Measurements from ENCODE around the gene TADA2A.
"Not testable (repeated sequence)": the region's sequence is repeated elsewhere in the genome, so short reads cannot be mapped to it uniquely, and the experiment has no call there.

The TADA2A gene

DNA sequence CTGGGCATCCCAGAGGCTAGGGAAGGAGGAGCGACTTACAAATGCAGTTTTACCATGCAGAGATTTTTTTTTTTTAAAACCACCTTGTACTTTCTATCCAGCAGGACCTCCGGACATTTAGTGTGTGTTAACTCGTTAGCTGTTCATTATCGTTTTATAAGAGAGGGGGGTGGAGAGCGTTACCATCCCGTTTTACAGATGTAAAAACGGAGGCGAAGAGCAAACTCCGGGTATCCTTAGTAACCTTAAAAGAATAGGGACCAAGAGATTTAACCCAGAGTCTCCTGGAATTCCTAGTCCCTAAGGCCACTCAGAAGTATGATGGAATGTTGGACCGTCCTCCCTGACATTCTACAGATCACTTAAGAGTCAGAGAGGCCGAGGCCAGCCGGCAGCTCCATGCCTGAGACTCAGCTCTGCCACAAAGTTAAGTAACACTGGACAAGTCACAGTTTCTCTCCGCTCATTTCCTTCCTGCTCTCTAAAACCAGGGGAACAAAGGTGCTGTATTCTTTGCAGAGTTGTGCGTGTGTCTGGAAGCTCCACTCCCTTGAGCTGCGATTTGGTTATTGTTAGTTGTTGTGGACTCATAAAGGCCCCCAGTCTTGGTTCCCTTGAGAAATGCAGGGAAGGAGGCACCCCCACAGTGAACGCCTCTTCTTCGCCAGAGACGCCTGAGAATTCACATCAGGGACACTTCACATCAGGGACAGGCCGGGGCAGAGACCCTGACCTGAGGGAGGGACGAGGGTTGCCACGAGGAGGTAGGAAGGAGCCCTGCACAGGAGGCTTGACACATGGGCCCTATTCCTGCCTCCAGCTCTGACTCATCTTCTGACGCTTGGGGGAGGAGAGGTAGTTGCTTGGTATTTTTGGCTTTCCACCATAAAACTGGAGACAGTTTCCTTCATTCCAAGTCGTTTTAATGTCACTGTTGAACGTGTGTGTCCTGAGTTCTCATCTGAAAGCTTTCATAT, 84.2 kb downstream of the TADA2A start:
- peak in 17 of 58 donors; percentile 8 to 51 (median 20) for DNase-seq

DNA sequence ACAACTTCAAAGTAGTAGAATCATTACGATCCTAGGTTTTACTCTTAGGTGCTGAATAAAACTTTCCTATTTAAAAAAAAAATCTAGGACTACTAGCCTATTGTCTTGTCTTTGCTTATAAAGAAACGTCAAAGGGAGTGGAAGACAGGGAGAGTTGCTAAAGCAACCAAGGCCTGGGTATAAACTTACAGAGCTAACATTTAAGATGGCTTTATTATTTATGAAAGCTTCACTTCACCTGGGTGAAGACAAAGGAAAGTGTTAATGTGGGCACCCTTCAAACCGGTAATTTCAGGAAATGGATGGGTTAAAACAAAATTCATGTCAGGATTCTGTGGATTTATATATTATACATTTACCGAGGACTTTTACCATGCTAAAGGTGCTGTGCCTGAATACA, 85.5 kb downstream of the TADA2A start:
- DNase-seq: no peak

DNA sequence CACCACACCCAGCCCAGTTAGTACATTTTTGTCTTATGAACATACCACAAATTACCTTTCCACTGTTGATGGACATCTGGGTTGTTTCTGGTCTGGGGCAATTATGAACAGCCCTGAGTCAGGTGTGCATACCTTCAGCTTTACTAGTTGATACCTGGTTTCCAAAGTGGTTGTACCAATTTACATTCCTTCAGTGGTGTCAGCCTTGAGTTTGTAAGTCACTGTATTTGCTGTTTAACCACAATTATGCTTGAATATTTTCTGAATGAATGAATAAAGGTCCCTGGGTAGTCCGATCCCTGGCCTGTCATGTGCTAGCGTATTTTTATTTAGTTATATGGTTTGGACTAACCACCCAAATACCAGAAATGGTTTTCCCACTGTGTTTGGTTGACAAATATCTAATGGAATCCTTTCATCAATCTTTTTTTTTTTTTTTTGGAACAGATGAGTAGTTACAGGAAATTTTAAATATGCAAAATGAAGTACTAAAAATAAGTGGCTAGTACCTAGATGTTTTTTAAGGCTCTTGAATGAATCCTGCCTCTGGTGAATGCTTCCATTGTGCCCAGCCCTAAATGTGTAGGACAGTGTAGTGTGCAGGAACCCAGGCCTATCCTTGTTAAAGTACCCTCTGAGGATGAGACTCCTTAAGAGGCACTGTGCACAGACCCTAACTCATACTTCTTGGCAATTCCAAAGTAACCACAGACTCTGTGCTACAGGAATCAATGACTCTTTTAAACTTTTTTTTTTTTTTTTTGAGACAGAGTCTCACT, 86.8 kb downstream of the TADA2A start:
- no peak for DNase-seq

DNA sequence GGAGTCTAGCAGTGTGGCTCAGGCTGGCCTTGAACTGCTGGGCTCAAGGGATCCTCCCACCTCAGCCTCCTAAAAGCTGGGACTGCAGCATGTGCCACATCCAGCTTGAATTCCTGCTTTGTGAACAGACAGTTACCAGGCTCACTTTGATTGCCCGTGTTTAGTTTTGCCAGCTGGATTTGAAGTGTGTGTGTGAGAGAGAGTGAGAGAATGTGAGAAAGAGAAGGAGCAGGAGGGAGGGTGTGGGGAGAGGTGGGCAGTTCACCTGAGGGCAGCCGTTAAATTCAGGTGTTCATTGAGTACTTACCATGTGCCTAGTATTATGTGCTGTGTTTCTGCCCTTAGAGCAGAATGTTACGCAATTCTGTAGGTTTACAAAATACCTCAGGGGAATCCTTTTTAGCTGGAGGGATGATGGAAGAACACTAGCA, 87.7 kb downstream of the TADA2A start:
- DNase-seq: no peak

DNA sequence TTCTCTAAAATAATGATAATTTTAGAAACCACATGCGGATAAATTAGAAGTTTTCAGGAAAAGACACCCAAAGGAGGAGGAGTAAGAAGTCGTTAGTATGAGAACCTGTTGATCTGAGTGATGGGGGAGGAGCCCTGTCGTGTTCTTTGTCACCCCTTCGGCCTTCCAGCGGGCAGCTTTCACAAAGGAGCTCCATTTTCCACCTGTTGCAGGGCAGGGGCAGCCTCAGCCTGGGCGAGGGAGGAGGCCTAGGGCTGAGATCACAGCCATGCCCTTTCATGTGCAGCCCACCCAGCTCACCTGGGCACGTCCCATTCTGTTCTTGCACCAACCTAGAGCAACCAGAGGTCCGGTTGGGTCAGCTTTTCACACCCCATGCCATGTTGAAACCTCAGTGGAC, 88.3 kb downstream of the TADA2A start:
- no peak for DNase-seq

DNA sequence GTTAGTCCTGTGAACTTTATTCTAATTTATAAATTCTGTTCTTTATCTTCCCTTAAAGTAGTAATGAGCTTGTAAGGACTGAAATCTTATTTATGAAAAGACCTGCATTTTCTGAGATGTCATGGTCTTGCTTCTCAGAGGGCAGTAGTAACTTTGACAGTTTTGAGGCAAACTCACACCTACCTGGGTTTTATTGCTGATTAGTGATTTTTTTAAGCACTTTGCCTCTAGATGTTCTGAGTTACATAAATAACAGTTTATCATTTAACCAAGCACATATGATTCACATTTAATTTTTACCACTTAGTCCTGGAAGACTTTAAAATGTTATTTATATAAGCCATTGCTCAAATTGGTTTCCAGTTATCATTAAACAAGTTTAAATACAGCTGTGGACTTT, 93.7 kb downstream of the TADA2A start:
- no peak for DNase-seq

DNA sequence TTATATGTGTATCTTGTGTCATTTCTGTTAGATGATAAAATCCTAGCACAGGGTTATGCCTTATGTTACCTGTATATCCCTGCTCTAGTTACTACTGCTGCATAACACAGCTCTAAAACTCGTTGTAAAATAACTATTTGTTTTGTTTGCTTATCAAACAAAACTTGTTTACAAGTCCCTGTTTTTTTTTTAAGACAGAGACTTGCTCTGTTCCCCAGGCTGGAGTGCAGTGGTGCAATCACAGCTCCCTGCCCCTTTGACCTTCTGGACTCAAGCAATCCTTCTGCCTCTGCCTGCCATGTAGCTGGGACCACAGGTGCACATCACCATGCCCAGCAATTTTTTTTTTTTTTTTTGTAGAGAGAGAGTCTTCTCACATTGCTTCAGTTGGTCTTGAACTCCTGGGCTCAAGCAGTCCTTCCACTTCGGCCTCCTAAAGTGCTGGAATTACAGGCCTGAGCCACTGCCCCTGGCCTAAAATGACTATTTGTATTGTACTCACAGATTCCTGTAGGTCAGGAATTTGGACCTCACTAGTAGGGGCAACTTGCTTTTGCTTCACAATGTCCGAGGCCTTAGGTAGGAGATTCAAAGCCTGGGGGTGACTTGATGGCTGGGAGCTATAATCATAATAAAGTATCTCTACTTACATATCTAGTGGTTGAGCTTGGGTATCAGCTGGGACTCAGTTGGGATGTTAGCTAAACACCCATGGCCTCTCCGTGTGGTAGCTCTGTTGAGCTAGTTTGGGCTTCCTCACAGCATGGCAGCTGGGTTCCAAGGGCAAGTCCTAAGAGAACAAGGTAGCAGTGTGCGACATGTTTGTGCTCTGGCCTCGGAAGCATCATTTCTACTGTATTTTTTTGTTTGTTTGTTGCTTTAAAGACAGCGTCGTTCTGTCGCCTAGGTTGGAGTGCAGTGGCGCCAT, 95.6 kb downstream of the TADA2A start:
- DNase-seq: no peak

DNA sequence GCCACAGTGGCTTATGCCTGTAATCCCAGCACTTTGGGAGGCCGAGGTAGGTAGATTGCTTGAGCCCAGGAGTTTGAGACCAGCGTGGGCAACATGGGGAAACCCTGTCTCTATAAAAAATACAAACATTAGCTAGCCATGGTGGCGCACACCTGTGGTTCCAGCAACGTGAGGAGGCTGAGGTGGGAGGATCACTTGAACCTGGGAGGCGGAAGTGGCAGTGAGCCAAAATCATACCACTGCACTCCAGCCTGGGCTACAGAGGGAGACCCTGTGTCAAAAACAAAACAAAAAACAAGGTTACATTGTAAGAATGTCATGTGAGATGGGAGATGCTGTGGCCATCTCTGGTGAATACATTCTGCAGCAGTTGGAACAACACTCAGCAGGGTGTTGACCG, 96.5 kb downstream of the TADA2A start:
- no peak for DNase-seq

DNA sequence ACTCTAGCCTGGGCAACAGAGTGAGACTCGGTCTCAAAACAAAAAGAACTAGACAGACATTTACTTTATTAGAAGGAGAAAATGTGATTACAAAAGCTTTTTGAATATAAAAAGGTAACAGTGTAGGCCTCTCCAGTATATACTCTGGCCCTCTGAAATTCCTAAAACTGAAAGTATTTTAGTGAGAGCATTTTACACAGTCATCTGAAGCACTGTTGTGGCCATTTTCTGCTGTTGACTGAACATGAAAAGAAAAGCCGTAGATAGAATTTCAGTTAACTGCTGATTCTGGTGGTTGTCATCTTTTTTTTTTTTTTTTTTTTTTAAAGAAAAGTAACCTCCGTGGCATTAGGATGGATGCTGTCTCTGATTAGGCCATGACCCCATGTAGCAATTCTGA, 98.6 kb downstream of the TADA2A start:
- DNase-seq: no peak

DNA sequence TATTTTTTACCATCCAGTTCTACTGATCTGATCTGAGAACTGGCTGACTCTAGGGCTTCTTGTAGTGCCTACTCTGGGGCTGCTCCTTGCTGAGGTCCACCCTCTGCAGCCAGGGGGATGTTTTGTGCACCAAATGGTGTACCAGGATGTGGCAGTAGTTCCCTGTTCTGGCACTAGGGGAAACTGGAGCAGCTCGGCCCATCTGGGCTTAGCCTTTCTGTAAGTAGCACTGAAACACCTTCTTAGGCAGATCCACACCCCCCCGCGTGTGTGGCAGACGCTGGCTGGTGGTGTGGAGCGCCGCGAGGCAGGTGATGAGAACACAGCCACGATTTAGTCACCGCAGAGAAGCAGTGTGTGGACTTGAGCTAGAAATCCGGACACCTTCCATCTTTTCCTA, 100.0 kb downstream of the TADA2A start:
- peak in 30 of 58 donors; percentile 10 to 78 (median 32) for DNase-seq

DNA sequence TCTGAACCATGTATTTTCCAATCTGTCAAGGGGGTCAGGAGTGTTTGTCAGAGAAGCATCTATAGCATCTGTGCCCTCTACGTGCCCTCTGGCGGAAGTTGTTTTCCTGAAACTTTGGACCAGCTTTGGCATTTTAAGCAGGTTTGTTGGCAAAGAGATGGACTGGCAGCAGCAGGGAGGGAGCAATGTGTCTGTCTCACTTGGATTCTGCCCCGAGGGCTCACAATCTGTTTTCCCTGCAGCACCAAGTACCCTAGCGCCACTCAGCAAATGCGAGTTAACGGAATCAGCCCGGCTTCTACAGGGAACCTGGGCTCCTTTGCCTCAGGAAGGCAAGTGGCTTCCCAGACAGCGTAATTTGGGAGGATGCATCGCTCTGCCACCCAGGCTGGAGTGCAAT, 100.4 kb downstream of the TADA2A start:
- DNase-seq: peak in 14 of 58 donors; percentile 13 to 63 (median 40)

DNA sequence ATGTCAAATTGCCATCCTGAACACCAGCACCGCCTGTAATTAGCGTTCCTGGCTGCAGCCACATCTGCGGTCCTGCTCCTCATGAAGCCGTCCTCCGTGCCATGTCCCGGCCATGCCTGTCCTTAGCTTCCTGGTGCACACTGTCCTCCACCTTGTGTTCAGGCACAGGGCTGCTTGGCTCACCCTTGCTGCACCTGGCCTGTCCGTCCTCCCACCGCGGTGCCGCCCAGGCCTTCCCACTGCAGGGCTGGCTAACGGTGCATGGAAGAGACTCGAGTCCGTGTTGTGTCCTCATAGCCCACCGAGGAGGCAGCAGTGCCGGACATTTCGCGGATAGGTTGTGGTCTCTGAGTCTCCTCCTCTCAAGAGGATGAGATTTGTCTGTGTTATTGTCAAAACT, 103.4 kb downstream of the TADA2A start:
- DNase-seq: no peak

DNA sequence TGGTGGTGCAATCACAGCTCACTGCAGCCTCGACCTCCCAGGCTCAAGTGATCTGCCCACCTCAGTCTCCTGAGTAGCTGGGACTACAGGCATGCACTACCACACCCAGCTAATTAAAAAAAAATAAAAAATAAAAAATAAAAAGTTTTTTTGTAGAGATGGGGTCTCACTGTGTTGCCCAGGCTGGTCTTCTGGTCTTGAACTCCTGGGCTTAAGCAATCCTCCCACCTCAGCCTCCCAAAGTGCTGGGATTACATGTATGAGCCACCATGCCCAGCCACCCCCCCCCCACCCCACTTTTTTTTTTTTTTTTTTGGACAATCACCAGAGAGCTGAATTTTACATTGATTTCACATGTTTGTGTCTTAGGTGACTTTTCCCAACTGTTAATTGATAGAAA, 105.0 kb downstream of the TADA2A start:
- DNase-seq: not testable (repeated sequence)

DNA sequence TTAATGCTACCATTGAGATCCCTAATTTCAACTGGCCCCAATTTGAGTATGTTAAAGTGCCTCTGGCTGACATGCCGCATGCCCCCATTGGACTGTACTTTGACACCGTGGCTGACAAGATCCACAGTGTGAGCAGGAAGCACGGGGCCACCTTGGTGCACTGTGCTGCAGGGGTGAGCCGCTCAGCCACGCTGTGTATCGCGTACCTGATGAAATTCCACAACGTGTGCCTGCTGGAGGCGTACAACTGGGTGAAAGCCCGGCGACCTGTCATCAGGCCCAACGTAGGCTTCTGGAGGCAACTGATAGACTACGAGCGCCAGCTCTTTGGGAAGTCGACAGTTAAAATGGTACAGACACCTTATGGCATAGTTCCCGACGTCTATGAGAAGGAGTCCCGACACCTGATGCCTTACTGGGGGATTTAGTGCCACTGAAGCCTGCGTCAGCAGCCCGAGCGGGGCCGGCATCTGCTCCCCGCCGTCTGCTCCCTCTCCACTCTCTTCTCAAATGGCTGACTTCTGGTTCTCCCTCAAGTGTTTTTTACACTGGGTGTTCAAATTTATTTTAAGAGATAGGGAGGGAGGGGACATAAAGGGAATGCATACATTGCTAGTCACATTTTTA, 105.9 kb downstream of the TADA2A start:
- peak in 1 of 58 donors; percentile 13 for DNase-seq

DNA sequence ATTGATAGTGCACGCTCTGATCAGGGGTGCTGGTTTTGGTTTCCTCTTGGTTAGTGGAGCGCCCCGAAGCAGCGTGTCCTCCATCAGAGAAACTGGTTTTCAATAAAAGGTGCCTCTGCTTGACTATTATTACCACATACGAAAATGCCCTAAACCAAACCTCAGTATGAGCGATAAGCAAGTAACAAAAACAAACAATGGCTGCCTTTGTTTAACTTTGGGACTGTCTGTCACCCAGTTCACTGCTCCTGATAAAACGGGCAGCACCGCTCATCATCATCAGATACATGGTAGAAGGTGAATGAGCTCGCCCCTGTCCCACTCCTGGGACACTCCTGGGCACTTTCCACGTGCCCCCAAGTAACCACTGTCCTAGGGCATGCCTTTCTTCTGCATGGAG, 107.0 kb downstream of the TADA2A start:
- no peak for DNase-seq

DNA sequence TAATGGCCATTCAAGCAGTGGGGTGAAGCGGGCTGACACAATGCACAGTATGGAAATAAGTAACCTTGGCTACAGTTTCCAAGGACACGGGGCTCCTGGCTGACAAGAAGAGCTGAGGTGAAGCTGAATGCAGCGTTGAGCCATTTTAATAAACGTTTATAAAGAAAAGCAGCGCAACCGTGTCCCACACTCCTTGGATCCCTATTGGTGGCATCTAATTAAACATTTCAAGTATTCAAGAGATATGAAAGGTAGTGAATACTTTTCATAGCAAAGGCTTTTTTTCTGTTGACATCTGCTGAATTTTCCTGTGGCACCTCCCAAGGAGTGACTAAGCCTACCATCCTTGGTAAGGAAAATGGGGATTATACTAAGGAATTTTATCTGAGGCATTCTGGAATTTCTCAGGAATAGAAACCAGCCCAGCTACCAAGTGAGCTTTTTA, 109.5 kb downstream of the TADA2A start:
- no peak for DNase-seq

DNA sequence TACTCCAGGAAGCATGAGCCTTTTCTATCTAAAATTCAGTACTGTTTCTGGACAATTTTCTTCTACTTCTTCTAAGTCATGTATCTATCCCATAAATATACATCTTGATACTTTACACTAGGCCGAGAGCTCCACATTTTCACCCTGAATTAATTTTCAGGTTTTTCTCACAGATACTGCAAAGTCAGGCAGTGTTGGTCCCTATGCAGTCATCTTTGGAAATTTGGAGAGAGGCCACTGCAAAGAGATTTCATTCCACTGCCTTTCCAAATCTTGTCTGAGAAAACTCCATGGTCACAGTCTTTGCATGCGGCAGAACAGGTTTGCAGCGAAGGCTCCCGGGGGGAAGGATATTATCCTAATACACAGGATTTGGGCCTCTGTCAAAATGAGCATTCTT, 111.2 kb downstream of the TADA2A start:
- DNase-seq: no peak

DNA sequence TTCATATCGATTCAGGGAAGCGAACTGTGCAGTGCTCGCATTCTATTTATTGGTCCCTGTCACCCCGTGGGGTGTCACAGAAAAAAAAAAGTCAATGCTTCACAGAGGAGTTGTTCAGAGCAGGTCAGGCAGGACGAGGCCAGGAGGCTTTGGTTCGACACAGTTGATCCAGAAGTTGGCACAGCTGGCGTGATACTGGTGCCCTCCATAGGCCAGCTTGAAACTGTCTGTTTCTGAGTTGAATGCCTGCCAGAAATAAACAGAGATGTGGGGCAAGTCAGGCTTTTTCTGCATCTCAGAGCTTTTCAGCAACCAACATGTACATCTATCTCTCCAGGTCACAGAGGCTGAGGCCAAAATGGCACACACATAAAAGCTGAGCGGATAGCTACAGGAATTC, 112.1 kb downstream of the TADA2A start:
- DNase-seq: peak in 2 of 58 donors; percentile 6 to 8

DNA sequence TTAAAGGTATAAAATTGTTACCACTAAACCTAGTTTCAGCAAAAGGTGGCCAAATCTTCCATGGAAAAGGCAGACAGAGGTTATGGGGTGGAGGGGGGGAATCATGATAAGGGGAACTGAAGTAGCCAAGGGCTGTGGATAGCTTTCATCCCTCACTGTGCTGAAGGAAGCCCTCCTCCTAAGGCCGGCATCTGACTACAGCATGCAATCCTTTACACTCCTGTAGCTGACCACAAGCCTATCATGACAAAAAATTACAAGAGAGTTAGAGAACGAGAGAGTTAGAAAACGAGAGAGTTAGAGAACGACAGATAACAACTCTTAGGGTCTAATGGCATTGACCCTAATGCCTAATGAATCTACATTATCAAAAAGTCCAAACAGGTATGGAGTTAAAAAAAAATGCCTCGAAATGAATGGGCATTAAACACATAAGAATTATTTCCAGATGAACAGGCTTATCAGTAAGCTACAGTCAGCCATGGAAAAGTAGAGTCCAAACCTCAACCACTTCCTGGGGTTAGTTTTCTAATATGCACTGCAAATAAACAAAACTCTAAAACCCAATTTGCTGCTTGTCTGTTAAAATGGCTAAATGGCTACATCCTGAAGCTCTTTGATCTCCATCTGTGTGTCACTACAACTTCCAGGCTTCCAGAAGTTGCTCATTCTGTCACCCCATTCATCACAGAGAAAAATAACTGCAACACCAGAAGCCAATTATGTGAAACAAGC, 112.7 kb downstream of the TADA2A start:
- no peak for DNase-seq

DNA sequence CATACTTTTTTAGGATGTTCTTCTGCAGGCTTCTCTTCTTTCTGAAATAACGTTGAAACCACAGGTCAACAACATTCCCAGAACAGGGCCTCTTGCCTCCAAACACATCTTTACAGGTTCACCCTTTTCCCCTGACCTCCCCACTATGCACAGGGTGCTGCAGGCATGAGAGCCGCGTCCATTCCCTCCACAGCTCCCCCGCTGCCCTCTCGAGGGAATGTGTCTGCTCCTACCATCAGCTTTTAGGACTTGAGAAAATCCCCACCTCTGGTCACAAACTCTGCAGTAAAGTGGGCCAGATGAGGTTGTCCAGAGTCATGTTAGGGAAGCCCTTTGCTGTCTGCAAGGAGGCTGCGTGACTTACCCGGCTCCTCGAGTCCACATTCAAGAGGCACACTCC, 113.5 kb downstream of the TADA2A start:
- DNase-seq: no peak
